Kidney epithelial cell (primary cell): ENCODE measurements around the gene PKNOX1. TPM values are rescaled to one million over a fixed set of nuclear protein-coding genes. Genes with fewer than 3 reads are reported as not detected.

ENCODE experiments used
- DNase-seq: peaks from one replicate; pipeline ENCODE4 v3.0.0-alpha.2; 2010; ENCODE audit warnings: low read depth
- H3K27me3 ChIP-seq: 2 replicates; pipeline ENCODE4 v1.6.0; 2011; ENCODE audit warnings: low read length; ENCODE audit not compliant: control insufficient read depth, insufficient read depth
- H3K36me3 ChIP-seq: 2 replicates; pipeline ENCODE4 v1.5.1; 2011; ENCODE audit warnings: low read length; ENCODE audit not compliant: control insufficient read depth, insufficient read depth
- H3K4me3 ChIP-seq: 2 replicates; pipeline ENCODE4 v1.5.1; 2011; ENCODE audit warnings: low read depth, mild to moderate bottlenecking, control low read depth, low read length
- total RNA-seq: library from RNA; depleted of rRNA; stranded (reverse); fragments of >200 nt; gene quantifications from 2 replicates; pipeline ENCODE4 v1.2.3, GENCODE V29; 2015
- TF ChIP-seq, protein P1 (sequence below): IDR thresholded peaks from 2 replicates; pipeline ENCODE4 v1.5.1; 2011; ENCODE audit warnings: mild to moderate bottlenecking, moderate library complexity, low read length, control low read depth, inconsistent platforms; ENCODE audit not compliant: insufficient read depth, poor library complexity, severe bottlenecking

The PKNOX1 gene
- total RNA-seq, 1 donor from 2014 or later = 18.3 TPM

DNA sequence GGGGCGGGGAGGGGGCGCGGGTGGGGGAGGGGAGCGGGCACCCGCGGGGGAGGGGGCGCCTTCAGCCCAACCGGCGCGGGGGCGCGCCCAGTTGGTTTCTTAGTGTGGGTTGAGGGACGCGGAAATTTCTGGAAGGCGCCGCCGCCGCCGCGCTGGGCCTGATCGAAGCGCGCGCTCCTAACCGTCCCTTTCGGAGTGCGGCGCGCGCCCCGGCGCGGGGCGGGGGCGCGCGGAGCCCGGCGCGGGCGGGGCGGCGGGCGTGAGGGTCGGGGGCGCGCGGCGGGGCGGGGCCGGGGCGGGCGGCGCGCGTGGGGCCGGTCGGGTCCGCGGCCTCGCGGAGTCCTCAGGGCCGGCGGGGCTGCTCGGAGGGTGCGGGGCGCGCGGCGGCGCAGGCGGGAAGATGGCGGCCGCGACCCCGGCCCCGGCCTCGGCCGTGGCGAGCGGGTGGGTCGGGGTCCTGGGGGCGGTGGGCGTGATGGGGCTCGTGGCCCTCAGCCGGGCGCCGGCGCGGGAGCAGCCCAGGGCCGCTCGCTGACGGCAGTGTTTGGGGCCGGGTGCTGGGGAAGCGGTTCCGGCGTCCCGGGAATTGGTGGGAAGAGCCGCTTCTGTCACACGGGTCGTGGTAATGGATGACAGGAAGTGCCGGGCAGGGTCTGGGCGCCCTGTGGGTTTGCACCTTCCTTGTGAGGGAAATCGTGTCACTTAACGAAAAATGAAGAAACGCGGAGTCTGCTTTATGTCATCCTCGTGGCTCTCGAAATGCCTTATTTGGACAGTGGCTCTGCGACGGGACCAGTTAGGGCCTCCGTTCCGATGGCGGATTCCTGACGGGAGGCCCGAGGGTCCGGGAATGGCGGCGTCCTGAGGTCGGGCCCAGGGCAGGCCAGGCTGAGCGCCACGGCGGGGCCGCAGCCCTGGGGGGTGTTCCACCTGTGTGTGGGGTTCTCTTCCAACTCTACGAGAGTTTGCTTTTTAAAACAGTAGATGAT lies 764 bp downstream of the PKNOX1 start:
- Histone ChIP-seq H3K4me3 (peak overlapping the region; percentile 90), H3K36me3 (no peaks in the 10 kb centered on the region), H3K27me3 (no peaks in the 10 kb centered on the region)
- TF ChIP-seq, protein P1, sequence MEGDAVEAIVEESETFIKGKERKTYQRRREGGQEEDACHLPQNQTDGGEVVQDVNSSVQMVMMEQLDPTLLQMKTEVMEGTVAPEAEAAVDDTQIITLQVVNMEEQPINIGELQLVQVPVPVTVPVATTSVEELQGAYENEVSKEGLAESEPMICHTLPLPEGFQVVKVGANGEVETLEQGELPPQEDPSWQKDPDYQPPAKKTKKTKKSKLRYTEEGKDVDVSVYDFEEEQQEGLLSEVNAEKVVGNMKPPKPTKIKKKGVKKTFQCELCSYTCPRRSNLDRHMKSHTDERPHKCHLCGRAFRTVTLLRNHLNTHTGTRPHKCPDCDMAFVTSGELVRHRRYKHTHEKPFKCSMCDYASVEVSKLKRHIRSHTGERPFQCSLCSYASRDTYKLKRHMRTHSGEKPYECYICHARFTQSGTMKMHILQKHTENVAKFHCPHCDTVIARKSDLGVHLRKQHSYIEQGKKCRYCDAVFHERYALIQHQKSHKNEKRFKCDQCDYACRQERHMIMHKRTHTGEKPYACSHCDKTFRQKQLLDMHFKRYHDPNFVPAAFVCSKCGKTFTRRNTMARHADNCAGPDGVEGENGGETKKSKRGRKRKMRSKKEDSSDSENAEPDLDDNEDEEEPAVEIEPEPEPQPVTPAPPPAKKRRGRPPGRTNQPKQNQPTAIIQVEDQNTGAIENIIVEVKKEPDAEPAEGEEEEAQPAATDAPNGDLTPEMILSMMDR = no peak
- no peak for DNase-seq

DNA sequence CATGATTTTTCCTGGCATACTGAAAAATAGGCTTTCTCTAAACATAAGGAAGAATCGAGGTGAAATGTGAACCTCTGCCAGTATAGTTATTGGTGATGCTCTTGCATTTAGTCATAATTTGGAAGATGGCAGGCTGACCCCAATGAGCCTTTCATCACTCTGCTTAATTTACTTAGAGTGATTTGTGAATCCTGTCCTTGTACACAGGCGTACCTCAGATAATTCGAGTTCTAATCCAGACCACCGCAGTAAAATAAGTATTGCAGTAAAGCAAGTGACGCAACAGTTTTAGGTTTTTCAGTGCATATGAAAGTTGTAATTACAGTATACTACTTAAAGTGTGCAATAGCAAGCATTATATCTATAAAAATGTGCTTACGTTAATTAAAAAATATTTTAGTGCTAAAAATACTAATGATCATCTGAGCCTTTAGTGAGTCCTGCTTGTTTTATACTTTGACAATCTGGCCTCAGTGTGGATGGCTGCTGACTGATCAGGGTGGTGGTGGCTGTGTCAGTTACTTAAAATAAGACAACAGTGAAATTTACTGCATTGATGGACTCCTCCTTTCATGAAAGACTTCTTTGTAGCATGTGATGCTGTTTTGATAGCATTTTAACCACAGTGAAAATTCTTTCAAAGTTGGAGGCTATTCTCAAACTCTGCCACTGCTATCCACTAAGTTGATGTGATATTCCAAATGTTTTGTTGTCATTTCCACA lies 1.7 kb downstream of the PKNOX1 start:
- peak overlapping the region; percentile 90 for H3K4me3 ChIP-seq
- H3K27me3 ChIP-seq = no peaks in the 10 kb centered on the region
- H3K36me3 ChIP-seq = no peaks in the 10 kb centered on the region
- DNase-seq = no peak
- TF ChIP-seq, protein P1 = no peak

GRCh38 chr21:42980312-42981213 lies 6.2 kb downstream of the PKNOX1 start:
- TF ChIP-seq, protein P1 = no peak
- no peak overlapping the region for H3K4me3 ChIP-seq
- no peak for DNase-seq

GRCh38 chr21:42981214-42981523 lies 6.8 kb downstream of the PKNOX1 start:
- Histone ChIP-seq H3K27me3 (no peaks in the 10 kb centered on the region), H3K4me3 (no peak overlapping the region), H3K36me3 (no peaks in the 10 kb centered on the region)
- TF ChIP-seq, protein P1 = no peak
- DNase-seq = no peak

More at GRCh38 chr21:42980312-42981213, 6.2 kb downstream of the PKNOX1 start:
- Histone ChIP-seq H3K36me3 (no peaks in the 10 kb centered on the region), H3K27me3 (no peaks in the 10 kb centered on the region)

DNA sequence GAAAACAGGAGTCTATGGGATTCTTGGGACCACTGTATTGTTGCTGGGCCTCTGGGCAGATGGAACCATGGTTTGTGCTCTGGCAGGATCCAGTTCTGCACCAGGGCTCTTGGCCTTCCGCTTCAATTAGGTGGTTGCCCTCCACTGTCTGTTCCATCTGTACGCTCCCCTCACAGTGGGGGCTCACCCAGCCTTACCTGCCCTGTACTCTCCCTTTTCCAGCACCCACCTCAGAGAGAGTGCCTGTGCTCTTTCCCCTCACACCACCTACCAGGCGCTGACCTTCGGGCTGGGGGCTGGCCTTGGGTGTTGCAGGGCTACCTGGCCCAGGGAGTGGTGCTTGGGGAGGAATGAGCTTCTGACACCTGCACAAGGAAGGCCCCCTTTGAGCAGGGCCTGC lies 7.5 kb downstream of the PKNOX1 start:
- Histone ChIP-seq H3K27me3 (no peaks in the 10 kb centered on the region), H3K4me3 (no peak overlapping the region), H3K36me3 (no peaks in the 10 kb centered on the region)
- TF ChIP-seq, protein P1 = no peak
- no peak for DNase-seq
